Stomach (tissue), 4 donors: ENCODE data around the gene EEF1A2.

ENCODE experiments used
- CTCF ChIP-seq, 7 experiments: fragments of 450-650 bp in 4 of 7; fragments of 200-600 bp in 3 of 7; sonication (generic) in 3 of 7; IDR thresholded peaks; one replicate each; pipeline ENCODE4 v1.5.1; 2016 to 2019; ENCODE audit warnings: antibody characterized with exemption in 7 of 7, control low read depth in 2 of 7, mild to moderate bottlenecking in 1 of 7
- POLR2A ChIP-seq, 4 donors: fragments of 450-650 bp; IDR thresholded peaks; one replicate each; pipeline ENCODE4 v1.6.1; 2016; ENCODE audit warnings: antibody characterized with exemption in 4 of 4, control low read depth in 2 of 4, mild to moderate bottlenecking in 1 of 4, moderate library complexity in 1 of 4

- TF ChIP-seq POLR2A (IDR thresholded peaks at IDR 0.05) = no peak
- no peak for TF ChIP-seq CTCF (IDR thresholded peaks at IDR 0.05)
Measured at GRCh38 chr20:63445075-63445734, 53.7 kb downstream of the EEF1A2 start.
